Stomach (tissue), 9 donors: Measurements from ENCODE around the gene PPP6C. TPM values are rescaled to one million over a fixed set of nuclear protein-coding genes. Genes with fewer than 3 reads are reported as not detected.
"Not testable (repeated sequence)": the region's sequence is repeated elsewhere in the genome, so short reads cannot be mapped to it uniquely, and the experiment has no call there.

Source experiments
- DNase-seq, 2 donors: peaks; one replicate each; pipeline versions ENCODE4 v3.0.0 to v3.0.0-alpha.2; 2013 to 2019
- H3K27ac ChIP-seq, 5 donors: fragments of 200-600 bp in 4 of 5; sonication (generic) in 4 of 5; one replicate each; pipeline ENCODE4 v1.5.1; 2013 to 2019; ENCODE audit warnings: mild to moderate bottlenecking in 1 of 5, moderate library complexity in 1 of 5
- H3K27me3 ChIP-seq, 3 donors: fragments of 200-600 bp; sonication (generic); one replicate each; pipeline ENCODE4 v1.5.1; 2017 to 2019; ENCODE audit warnings: mixed run types in 1 of 3
- H3K36me3 ChIP-seq, 4 donors: fragments of 200-600 bp; sonication (generic); 1 replicate in 3 of 4; 2 replicates in 1 of 4; pipeline ENCODE4 v1.5.1; 2016 to 2019
- H3K4me1 ChIP-seq, 4 donors: fragments of 200-600 bp; sonication (generic); one replicate each; pipeline ENCODE4 v1.5.1; 2016 to 2019
- H3K4me3 ChIP-seq, 4 donors: fragments of 200-600 bp; sonication (generic) in 3 of 4; one replicate each; pipeline ENCODE4 v1.5.1; 2016 to 2019; ENCODE audit warnings: mild to moderate bottlenecking in 1 of 4
- H3K9me3 ChIP-seq, 4 donors: fragments of 200-600 bp; sonication (generic); one replicate each; pipeline ENCODE4 v1.5.1; 2016 to 2019
- EP300 ChIP-seq: sonication (generic); formaldehyde crosslinking; IDR thresholded peaks from one replicate; pipeline ENCODE4 v1.6.1; 2017; ENCODE audit warnings: antibody characterized with exemption
- POLR2A ChIP-seq, 4 donors: fragments of 450-650 bp; IDR thresholded peaks; one replicate each; pipeline ENCODE4 v1.6.1; 2016; ENCODE audit warnings: antibody characterized with exemption in 4 of 4, control low read depth in 2 of 4, mild to moderate bottlenecking in 1 of 4, moderate library complexity in 1 of 4
- POLR2AphosphoS5 ChIP-seq, 3 donors: sonication (generic); formaldehyde crosslinking; IDR thresholded peaks; one replicate each; pipeline ENCODE4 v1.6.1; 2016; ENCODE audit warnings: antibody characterized with exemption in 3 of 3
- WGBS, 5 donors: extraction: QIAGEN DNeasy Blood & Tissue Kit in 3 of 5; methylation state at CpG; one replicate each; pipeline versions ENCODE4 v1.1.5 to v1.1.7; 2013 to 2018; 5-methylcytosine and 5-hydroxymethylcytosine counted together
- intact Hi-C: fragments of 100-400 bp; cut with DNase I; formaldehyde crosslinking; loops from one replicate; pipeline ENCODE4 v1.15.1; 2023; ENCODE audit warnings: low total_unique reads
- polyA plus RNA-seq, 3 donors: library from polyadenylated mRNA; stranded (reverse); fragments of 200-250 nt; gene quantifications; one replicate each; pipeline ENCODE4 v1.2.3, GENCODE V29; 2013
- total RNA-seq, 5 donors: library from RNA; depleted of rRNA; stranded (reverse); fragments of >200 nt; gene quantifications; one replicate each; pipeline versions ENCODE4 v1.1.0 to v1.2.3, GENCODE V29; 2014 to 2016
- TF ChIP-seq, protein P1 (sequence below), 7 experiments: fragments of 450-650 bp in 4 of 7; fragments of 200-600 bp in 3 of 7; sonication (generic) in 3 of 7; IDR thresholded peaks; one replicate each; pipeline ENCODE4 v1.5.1; 2016 to 2019; ENCODE audit warnings: antibody characterized with exemption in 7 of 7, control low read depth in 2 of 7, mild to moderate bottlenecking in 1 of 7
- donor health status: healthy with polysubstance abuse.
- donor health status: Bipolar disorder and iron deficiency.
- donor health status: healthy.

The PPP6C gene
- total and polyA plus RNA-seq, 8 donors: 4.6 to 62.0 (median 26.3) TPM

DNA sequence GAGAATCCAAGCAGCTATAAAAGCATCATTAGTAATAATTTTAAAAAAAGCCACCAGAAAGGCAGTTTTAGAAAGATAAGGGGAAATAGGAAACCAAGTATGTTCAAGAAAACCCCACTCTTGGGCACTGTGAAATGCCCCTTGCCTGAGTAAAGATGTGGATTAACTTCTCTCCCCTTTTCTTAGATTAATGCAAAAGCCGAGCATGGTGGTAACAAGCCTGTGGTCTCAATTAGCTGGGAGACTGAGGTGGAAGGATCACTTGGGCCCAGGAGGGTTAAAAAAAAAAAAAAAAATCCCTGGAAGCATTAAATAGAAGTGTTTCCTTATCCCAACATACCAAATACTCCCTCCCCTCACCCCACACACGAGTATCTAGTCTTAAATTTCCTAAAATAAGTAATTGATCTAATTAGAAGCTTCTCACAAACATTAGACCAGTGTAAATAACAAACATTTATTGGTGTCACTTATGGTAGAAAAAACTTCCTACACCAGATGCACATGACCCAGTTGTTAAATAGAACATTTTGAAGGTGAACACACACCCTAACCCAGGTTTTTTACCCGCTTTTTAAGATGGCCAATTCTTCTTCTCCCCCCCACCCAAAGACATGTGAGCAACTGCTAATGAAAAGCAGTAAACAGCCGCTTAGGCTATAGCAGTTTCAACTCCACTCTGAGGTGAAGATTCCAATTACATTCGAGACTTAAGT lies 46.4 kb upstream of the PPP6C start:
- TF ChIP-seq POLR2AphosphoS5 (IDR thresholded peaks at IDR 0.05) (no peak), POLR2A (IDR thresholded peaks at IDR 0.05) (no peak), EP300 (no peak)
- TF ChIP-seq, protein P1, sequence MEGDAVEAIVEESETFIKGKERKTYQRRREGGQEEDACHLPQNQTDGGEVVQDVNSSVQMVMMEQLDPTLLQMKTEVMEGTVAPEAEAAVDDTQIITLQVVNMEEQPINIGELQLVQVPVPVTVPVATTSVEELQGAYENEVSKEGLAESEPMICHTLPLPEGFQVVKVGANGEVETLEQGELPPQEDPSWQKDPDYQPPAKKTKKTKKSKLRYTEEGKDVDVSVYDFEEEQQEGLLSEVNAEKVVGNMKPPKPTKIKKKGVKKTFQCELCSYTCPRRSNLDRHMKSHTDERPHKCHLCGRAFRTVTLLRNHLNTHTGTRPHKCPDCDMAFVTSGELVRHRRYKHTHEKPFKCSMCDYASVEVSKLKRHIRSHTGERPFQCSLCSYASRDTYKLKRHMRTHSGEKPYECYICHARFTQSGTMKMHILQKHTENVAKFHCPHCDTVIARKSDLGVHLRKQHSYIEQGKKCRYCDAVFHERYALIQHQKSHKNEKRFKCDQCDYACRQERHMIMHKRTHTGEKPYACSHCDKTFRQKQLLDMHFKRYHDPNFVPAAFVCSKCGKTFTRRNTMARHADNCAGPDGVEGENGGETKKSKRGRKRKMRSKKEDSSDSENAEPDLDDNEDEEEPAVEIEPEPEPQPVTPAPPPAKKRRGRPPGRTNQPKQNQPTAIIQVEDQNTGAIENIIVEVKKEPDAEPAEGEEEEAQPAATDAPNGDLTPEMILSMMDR (IDR thresholded peaks at IDR 0.05): no peak
- intact Hi-C loops: no loop called here
- Histone ChIP-seq H3K27me3 (no peaks in the 10 kb centered on the region), H3K36me3 (peaks cover 48 to 88% (median 84%) of the 10 kb centered on the region in 4 donors), H3K4me3 (peak overlapping the region in 2 of 4 donors; percentile 82 to 93), H3K27ac (peak overlapping the region in 2 of 5 donors; percentile 14 to 31), H3K4me1 (peaks cover 47 to 65% (median 55%) of the 10 kb centered on the region in 4 donors), H3K9me3 (no peaks in the 10 kb centered on the region)
- DNase-seq: no peak
- WGBS, 5 donors: 28 to 45% (median 39%) methylated on average over 5 of the region's 5 CpGs

DNA sequence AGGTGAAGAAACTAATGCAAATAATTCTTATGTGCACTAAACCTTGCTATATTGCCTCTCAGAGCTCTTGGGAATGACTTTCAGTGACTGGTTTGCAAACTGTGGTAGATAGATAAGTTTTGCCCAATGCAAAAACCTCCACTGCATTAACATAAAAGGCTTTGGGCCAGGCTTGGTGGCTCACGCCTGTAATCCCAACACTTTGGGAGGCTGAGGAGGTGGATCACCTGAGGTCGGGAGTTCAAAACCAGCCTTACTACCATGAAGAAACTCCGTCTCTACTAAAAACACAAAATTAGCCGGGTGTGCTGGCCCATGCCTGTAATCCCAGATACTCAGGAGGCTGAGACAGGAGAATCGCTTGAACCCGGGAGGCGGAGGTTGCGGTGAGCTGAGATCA lies 44.5 kb upstream of the PPP6C start:
- H3K4me3 ChIP-seq, DNase-seq, intact Hi-C loops, H3K9me3 ChIP-seq, H3K27me3 ChIP-seq: not testable (repeated sequence)
- H3K36me3 ChIP-seq: peaks cover 56 to 96% (median 94%) of the 10 kb centered on the region in 4 donors
- 89 to 94% (median 93%) methylated on average over 8 of the region's 8 CpGs for WGBS, 5 donors
- H3K27ac ChIP-seq: peak overlapping the region in 3 of 5 donors; percentile 6 to 43 (median 42)
- peaks cover 43 to 53% (median 47%) of the 10 kb centered on the region in 4 donors for H3K4me1 ChIP-seq

DNA sequence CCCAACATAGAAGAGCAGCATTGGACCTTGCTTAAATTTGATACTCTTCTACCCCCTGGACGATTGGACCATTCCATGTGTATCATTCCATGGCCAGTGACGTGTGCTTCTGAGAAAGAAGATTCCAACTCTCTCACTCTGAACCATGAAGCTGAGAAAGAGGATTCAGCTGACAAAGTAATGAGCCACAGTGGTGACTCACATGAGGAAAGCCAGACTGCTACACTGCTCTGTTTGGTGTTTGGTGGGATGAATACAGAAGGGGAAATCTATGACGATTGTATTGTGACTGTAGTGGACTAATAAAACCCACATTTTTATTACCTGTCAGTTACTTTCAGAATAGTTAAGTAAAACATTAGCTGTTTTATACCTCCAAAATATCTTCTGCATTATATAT lies 44.1 kb upstream of the PPP6C start:
- peak overlapping the region in 3 of 5 donors; percentile 6 to 43 (median 42) for H3K27ac ChIP-seq
- 33 to 60% (median 46%) methylated on average over 3 of the region's 3 CpGs for WGBS, 5 donors
- H3K27me3 ChIP-seq: no peaks in the 10 kb centered on the region
- H3K36me3 ChIP-seq: peaks cover 52 to 96% (median 94%) of the 10 kb centered on the region in 4 donors
- H3K9me3 ChIP-seq: no peaks in the 10 kb centered on the region
- H3K4me3 ChIP-seq: no peak overlapping the region
- TF ChIP-seq POLR2A (IDR thresholded peaks at IDR 0.05) (no peak), POLR2AphosphoS5 (IDR thresholded peaks at IDR 0.05) (peak in 1 of 3 donors; percentile 75)
- intact Hi-C loops: no loop called here
- H3K4me1 ChIP-seq: peaks cover 39 to 49% (median 43%) of the 10 kb centered on the region in 4 donors
- peak in 1 of 2 donors; percentile 19 for DNase-seq

DNA sequence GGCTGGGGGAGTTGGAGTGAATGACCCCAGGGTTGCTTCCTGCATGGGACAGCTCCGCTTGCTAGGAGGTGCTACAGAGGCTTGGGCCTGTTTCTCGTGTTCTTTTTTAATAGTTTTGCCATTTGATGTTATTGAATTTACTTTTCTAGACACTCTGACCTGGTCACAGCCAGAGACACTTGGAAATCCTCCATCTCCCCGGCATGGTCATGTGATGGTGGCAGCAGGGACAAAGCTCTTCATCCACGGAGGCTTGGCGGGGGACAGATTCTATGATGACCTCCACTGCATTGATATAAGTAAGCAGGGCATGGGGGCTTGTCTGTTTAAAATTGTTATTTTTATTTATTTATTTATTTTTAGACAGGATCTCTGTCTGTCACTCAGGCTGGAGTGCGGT lies 38.2 kb upstream of the PPP6C start:
- TF ChIP-seq, protein P1 (IDR thresholded peaks at IDR 0.05): no peak
- TF ChIP-seq EP300 (no peak), POLR2AphosphoS5 (IDR thresholded peaks at IDR 0.05) (no peak), POLR2A (IDR thresholded peaks at IDR 0.05) (no peak)
- H3K27me3 ChIP-seq: no peaks in the 10 kb centered on the region
- no peaks in the 10 kb centered on the region for H3K4me1 ChIP-seq
- no peak for DNase-seq
- peaks cover 16 to 82% (median 71%) of the 10 kb centered on the region in 4 donors for H3K36me3 ChIP-seq
- intact Hi-C loops: no loop called here
- H3K9me3 ChIP-seq: no peaks in the 10 kb centered on the region
- 91 to 96% (median 95%) methylated on average over 4 to 6 of the region's 6 CpGs for WGBS, 5 donors
- H3K27ac ChIP-seq: no peak overlapping the region
- H3K4me3 ChIP-seq: no peak overlapping the region

DNA sequence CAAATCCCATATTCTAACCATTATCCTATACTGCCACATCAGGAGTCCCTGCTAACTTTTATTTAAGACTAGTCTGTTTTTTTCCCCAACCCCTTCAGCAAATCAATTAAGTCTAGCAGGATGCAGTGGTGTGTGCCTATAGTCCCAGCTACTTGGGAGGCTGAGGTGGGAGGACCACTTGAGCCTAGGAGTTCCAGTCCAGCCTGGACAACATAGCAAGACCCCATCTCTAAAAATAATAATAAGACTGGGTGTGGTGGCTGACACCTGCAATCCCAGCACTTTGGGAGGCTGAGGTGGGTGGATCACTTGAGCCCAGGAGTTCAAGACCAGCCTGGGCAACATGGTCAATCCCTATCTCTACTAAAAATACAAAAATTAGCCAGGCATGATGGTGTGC lies 35.3 kb upstream of the PPP6C start:
- DNase-seq, H3K9me3 ChIP-seq, H3K4me3 ChIP-seq, H3K27ac ChIP-seq, H3K27me3 ChIP-seq, H3K4me1 ChIP-seq, intact Hi-C loops: not testable (repeated sequence)
- H3K36me3 ChIP-seq: peaks cover 5 to 82% (median 70%) of the 10 kb centered on the region in 4 donors

DNA sequence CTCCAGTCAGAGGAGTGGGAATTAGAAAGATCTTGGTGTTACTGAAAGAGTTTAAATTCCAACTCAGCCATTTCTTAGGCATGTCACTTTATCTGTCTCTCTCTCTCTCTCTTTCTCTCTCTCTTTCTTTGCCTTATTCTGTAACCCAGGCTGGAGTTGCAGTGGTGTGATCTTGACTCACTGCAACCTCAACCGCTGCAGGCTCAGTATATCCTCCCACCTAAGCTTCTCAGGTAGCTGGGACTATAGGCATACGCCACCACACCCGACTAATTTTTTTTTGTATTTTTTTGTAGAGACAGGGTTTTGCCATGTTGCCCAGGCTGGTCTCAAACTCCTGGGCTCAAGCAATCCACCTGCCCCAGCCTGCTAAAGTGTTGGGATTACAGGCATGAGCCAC lies 29.0 kb upstream of the PPP6C start:
- no peak for TF ChIP-seq EP300
- TF ChIP-seq POLR2AphosphoS5 (IDR thresholded peaks at IDR 0.05): no peak
- TF ChIP-seq POLR2A (IDR thresholded peaks at IDR 0.05): no peak
- TF ChIP-seq, protein P1 (IDR thresholded peaks at IDR 0.05): no peak
- intact Hi-C loops: no loop called here
- no peak for DNase-seq
- Histone ChIP-seq H3K9me3 (no peaks in the 10 kb centered on the region), H3K27ac (no peak overlapping the region), H3K4me3 (no peak overlapping the region), H3K4me1 (no peaks in the 10 kb centered on the region), H3K36me3 (peaks cover 0 to 71% (median 59%) of the 10 kb centered on the region in 4 donors), H3K27me3 (no peaks in the 10 kb centered on the region)
- WGBS, 5 donors: 88 to 99% (median 98%) methylated on average over 3 of the region's 3 CpGs
